Activated CD4-positive, alpha-beta memory T cell treated with anti-CD3 and anti-CD28 coated beads for 36 hours (primary cell): Measurements from ENCODE around the gene ARFGEF3. TPM values are rescaled to one million over a fixed set of nuclear protein-coding genes. Genes with fewer than 3 reads are reported as not detected.

ENCODE experiments used
- CTCF ChIA-PET: fragments of 350-600 bp; sonication (Branson Sonifier 250); formaldehyde crosslinking; loops from one replicate; lab custom pipeline; 2021; ENCODE audit warnings: antibody characterized with exemption, inconsistent platforms; lab: Charles Lee
- POLR2A ChIA-PET: fragments of 350-600 bp; sonication (Branson Sonifier 250); formaldehyde crosslinking; loops from one replicate; lab custom pipeline; 2021; ENCODE audit warnings: antibody characterized with exemption; lab: Charles Lee
- DNase-seq: peaks from one replicate; pipeline ENCODE4 v3.0.0-alpha.2; 2020
- H3K27ac Mint-ChIP-seq: one replicate; pipeline ENCODE4 v1.8.0; 2021; ENCODE audit warnings: mixed read lengths
- H3K27me3 Mint-ChIP-seq: one replicate; pipeline ENCODE4 v1.8.0; 2021; ENCODE audit warnings: mixed read lengths
- H3K36me3 Mint-ChIP-seq: one replicate; pipeline ENCODE4 v1.8.0; 2021; ENCODE audit warnings: mixed read lengths
- H3K4me1 Mint-ChIP-seq: one replicate; pipeline ENCODE4 v1.8.0; 2021; ENCODE audit warnings: low read depth, mixed read lengths
- H3K4me3 Mint-ChIP-seq: one replicate; pipeline ENCODE4 v1.8.0; 2021; ENCODE audit warnings: mild to moderate bottlenecking, mixed read lengths
- H3K9me3 Mint-ChIP-seq: one replicate; pipeline ENCODE4 v1.8.0; 2021; ENCODE audit warnings: mixed read lengths
- intact Hi-C: fragments of 100-400 bp; cut with micrococcal nuclease; formaldehyde crosslinking; loops from one replicate; pipeline ENCODE4 v1.15.1; 2023
- total RNA-seq, 2 experiments: library from RNA; stranded (reverse); gene quantifications; one replicate each; pipeline ENCODE4 v1.2.3, GENCODE V29; 2021

Gene ARFGEF3
- total RNA-seq, 2 experiments from 2014 or later = 0.71 to 0.85 TPM

- no peaks in the 10 kb centered on the region for H3K4me1 Mint-ChIP-seq
- no peaks in the 10 kb centered on the region for H3K9me3 Mint-ChIP-seq
- H3K27me3 Mint-ChIP-seq = peaks cover 11% of the 10 kb centered on the region
- H3K4me3 Mint-ChIP-seq = no peak overlapping the region
- DNase-seq = no peak
- no peak overlapping the region for H3K27ac Mint-ChIP-seq
- ChIA-PET POLR2A (no interaction called here), CTCF (no interaction called here)
- H3K36me3 Mint-ChIP-seq = no peaks in the 10 kb centered on the region
- intact Hi-C loops = no loop called here
Observed at GRCh38 chr6:138219398-138219797, 57.7 kb downstream of the ARFGEF3 start.

- H3K27me3 Mint-ChIP-seq = peaks cover 11% of the 10 kb centered on the region
- H3K4me1 Mint-ChIP-seq = no peaks in the 10 kb centered on the region
- H3K27ac Mint-ChIP-seq = no peak overlapping the region
- no peaks in the 10 kb centered on the region for H3K36me3 Mint-ChIP-seq
- ChIA-PET POLR2A (no interaction called here), CTCF (no interaction called here)
- H3K9me3 Mint-ChIP-seq = no peaks in the 10 kb centered on the region
- no peak for DNase-seq
- intact Hi-C loops = no loop called here
- H3K4me3 Mint-ChIP-seq = no peak overlapping the region
Observed at GRCh38 chr6:138219901-138220300, 58.2 kb downstream of the ARFGEF3 start.

GRCh38 chr6:138222901-138223546, 61.3 kb downstream of the ARFGEF3 start:
- H3K27me3 Mint-ChIP-seq = peaks cover 5% of the 10 kb centered on the region
- H3K4me1 Mint-ChIP-seq = no peaks in the 10 kb centered on the region
- ChIA-PET POLR2A (no interaction called here), CTCF (interaction anchor here (1.6 kb wide), 1 partner anchor 107 kb away, joined by 4 read pairs; no protein-coding TSS in a partner anchor)
- no peak for DNase-seq
- H3K36me3 Mint-ChIP-seq = no peaks in the 10 kb centered on the region
- H3K9me3 Mint-ChIP-seq = no peaks in the 10 kb centered on the region
- H3K27ac Mint-ChIP-seq = no peak overlapping the region
- intact Hi-C loops = no loop called here
- H3K4me3 Mint-ChIP-seq = no peak overlapping the region

- POLR2A ChIA-PET = no interaction called here
- Mint-ChIP-seq H3K4me1 (no peaks in the 10 kb centered on the region), H3K4me3 (no peak overlapping the region), H3K27me3 (peaks cover 3% of the 10 kb centered on the region), H3K27ac (no peak overlapping the region), H3K9me3 (no peaks in the 10 kb centered on the region), H3K36me3 (no peaks in the 10 kb centered on the region)
- intact Hi-C loops = no loop called here
- CTCF ChIA-PET = no interaction called here
- DNase-seq = no peak
Observed at GRCh38 chr6:138225953-138226352, 64.2 kb downstream of the ARFGEF3 start.

- Mint-ChIP-seq H3K4me3 (no peak overlapping the region), H3K27me3 (peaks cover 2% of the 10 kb centered on the region), H3K4me1 (no peaks in the 10 kb centered on the region), H3K27ac (no peak overlapping the region), H3K9me3 (no peaks in the 10 kb centered on the region), H3K36me3 (no peaks in the 10 kb centered on the region)
- DNase-seq = no peak
- ChIA-PET POLR2A (no interaction called here), CTCF (no interaction called here)
- intact Hi-C loops = no loop called here
Observed at GRCh38 chr6:138226700-138227315, 65.1 kb downstream of the ARFGEF3 start.

GRCh38 chr6:138227316-138227781, 65.6 kb downstream of the ARFGEF3 start:
- H3K4me3 Mint-ChIP-seq = no peak overlapping the region
- H3K27ac Mint-ChIP-seq = no peak overlapping the region
- ChIA-PET POLR2A (no interaction called here), CTCF (no interaction called here)
- peaks cover 2% of the 10 kb centered on the region for H3K27me3 Mint-ChIP-seq
- intact Hi-C loops = no loop called here
- no peak for DNase-seq
- H3K4me1 Mint-ChIP-seq = no peaks in the 10 kb centered on the region
- no peaks in the 10 kb centered on the region for H3K36me3 Mint-ChIP-seq
- H3K9me3 Mint-ChIP-seq = no peaks in the 10 kb centered on the region

- DNase-seq = no peak
- no peaks in the 10 kb centered on the region for H3K9me3 Mint-ChIP-seq
- intact Hi-C loops = no loop called here
- POLR2A ChIA-PET = no interaction called here
- no peak overlapping the region for H3K27ac Mint-ChIP-seq
- CTCF ChIA-PET = no interaction called here
- H3K4me3 Mint-ChIP-seq = no peak overlapping the region
- no peaks in the 10 kb centered on the region for H3K36me3 Mint-ChIP-seq
- peaks cover 3% of the 10 kb centered on the region for H3K27me3 Mint-ChIP-seq
- H3K4me1 Mint-ChIP-seq = no peaks in the 10 kb centered on the region
Observed at GRCh38 chr6:138229072-138229471, 67.3 kb downstream of the ARFGEF3 start.

GRCh38 chr6:138229663-138230179, 68.0 kb downstream of the ARFGEF3 start:
- Mint-ChIP-seq H3K27me3 (peaks cover 5% of the 10 kb centered on the region), H3K4me1 (no peaks in the 10 kb centered on the region), H3K9me3 (no peaks in the 10 kb centered on the region), H3K27ac (no peak overlapping the region), H3K36me3 (no peaks in the 10 kb centered on the region), H3K4me3 (no peak overlapping the region)
- intact Hi-C loops = no loop called here
- CTCF ChIA-PET = no interaction called here
- POLR2A ChIA-PET = no interaction called here
- DNase-seq = no peak

GRCh38 chr6:138230221-138230620, 68.5 kb downstream of the ARFGEF3 start:
- Mint-ChIP-seq H3K4me1 (no peaks in the 10 kb centered on the region), H3K27ac (no peak overlapping the region), H3K36me3 (no peaks in the 10 kb centered on the region), H3K27me3 (peaks cover 5% of the 10 kb centered on the region), H3K9me3 (no peaks in the 10 kb centered on the region), H3K4me3 (no peak overlapping the region)
- CTCF ChIA-PET = no interaction called here
- no peak for DNase-seq
- POLR2A ChIA-PET = no interaction called here
- intact Hi-C loops = no loop called here

GRCh38 chr6:138230759-138231380, 69.1 kb downstream of the ARFGEF3 start:
- Mint-ChIP-seq H3K9me3 (no peaks in the 10 kb centered on the region), H3K4me1 (no peaks in the 10 kb centered on the region), H3K27me3 (peaks cover 5% of the 10 kb centered on the region), H3K4me3 (no peak overlapping the region), H3K36me3 (no peaks in the 10 kb centered on the region), H3K27ac (no peak overlapping the region)
- ChIA-PET POLR2A (no interaction called here), CTCF (no interaction called here)
- intact Hi-C loops = no loop called here
- no peak for DNase-seq

GRCh38 chr6:138231381-138231886, 69.7 kb downstream of the ARFGEF3 start:
- H3K27me3 Mint-ChIP-seq = peaks cover 5% of the 10 kb centered on the region
- no peak for DNase-seq
- no peaks in the 10 kb centered on the region for H3K9me3 Mint-ChIP-seq
- no peaks in the 10 kb centered on the region for H3K36me3 Mint-ChIP-seq
- H3K4me1 Mint-ChIP-seq = no peaks in the 10 kb centered on the region
- ChIA-PET CTCF (no interaction called here), POLR2A (no interaction called here)
- no peak overlapping the region for H3K4me3 Mint-ChIP-seq
- intact Hi-C loops = no loop called here
- H3K27ac Mint-ChIP-seq = no peak overlapping the region

- POLR2A ChIA-PET = no interaction called here
- Mint-ChIP-seq H3K9me3 (no peaks in the 10 kb centered on the region), H3K4me1 (no peaks in the 10 kb centered on the region), H3K27ac (no peak overlapping the region), H3K4me3 (no peak overlapping the region), H3K27me3 (peaks cover 3% of the 10 kb centered on the region), H3K36me3 (no peaks in the 10 kb centered on the region)
- intact Hi-C loops = no loop called here
- CTCF ChIA-PET = no interaction called here
- no peak for DNase-seq
Observed at GRCh38 chr6:138234363-138234762, 72.6 kb downstream of the ARFGEF3 start.
